Caco-2 (cell line): ENCODE results near the gene GJD3. TPM values are rescaled to one million over a fixed set of nuclear protein-coding genes. Genes with fewer than 3 reads are reported as not detected.

Experiments
- BruUV-seq: library from RNA; stranded (reverse); fragments of 400-500 nt; replicated peaks from 2 replicates; lab custom pipeline; 2021; lab: Mats Ljungman, UMichigan
- CTCF ChIA-PET: fragments of 300-600 bp; sonication (Branson Sonifier 250); formaldehyde crosslinking; loops from one replicate; lab custom pipeline; 2022; ENCODE audit warnings: antibody characterized with exemption; lab: Charles Lee
- POLR2A ChIA-PET: fragments of 300-600 bp; sonication (Branson Sonifier 250); formaldehyde crosslinking; loops from one replicate; lab custom pipeline; 2022; ENCODE audit warnings: antibody characterized with exemption; lab: Charles Lee
- DNase-seq, 2 experiments: peaks; one replicate each; pipeline versions ENCODE4 v3.0.0 to v3.0.0-alpha.2; 2020 to 2022
- H3K27me3 ChIP-seq: replicated peaks from 2 replicates; pipeline ENCODE4 v1.6.0; 2011; ENCODE audit warnings: low read length; ENCODE audit not compliant: control insufficient read depth, insufficient read depth
- H3K36me3 ChIP-seq: 2 replicates; pipeline ENCODE4 v1.5.1; 2011; ENCODE audit warnings: low read length; ENCODE audit not compliant: control insufficient read depth, insufficient read depth
- H3K4me1 ChIP-seq: fragments of 250-450 bp; sonication (Bioruptor Pico); 2 replicates; pipeline ENCODE4 v1.5.1; 2020; ENCODE audit warnings: mild to moderate bottlenecking
- H3K4me3 ChIP-seq: 2 replicates; pipeline ENCODE4 v1.5.1; 2011; ENCODE audit warnings: low read depth, mild to moderate bottlenecking, control low read depth, low read length
- H3K9me3 ChIP-seq: fragments of 250-450 bp; sonication (Bioruptor Pico); 2 replicates; pipeline ENCODE4 v1.5.1; 2020; ENCODE audit warnings: mild to moderate bottlenecking, moderate library complexity
- H3K27ac Mint-ChIP-seq: one replicate; pipeline ENCODE4 v1.8.0; 2022; ENCODE audit warnings: mixed read lengths; ENCODE audit not compliant: unreplicated experiment
- H3K27me3 Mint-ChIP-seq: one replicate; pipeline ENCODE4 v1.8.0; 2022; ENCODE audit warnings: mixed read lengths; ENCODE audit not compliant: insufficient read depth, unreplicated experiment
- H3K36me3 Mint-ChIP-seq: one replicate; pipeline ENCODE4 v1.8.0; 2022; ENCODE audit warnings: mild to moderate bottlenecking, mixed read lengths; ENCODE audit not compliant: insufficient read depth, unreplicated experiment
- H3K4me1 Mint-ChIP-seq: one replicate; pipeline ENCODE4 v1.8.0; 2022; ENCODE audit warnings: low read depth, mixed read lengths; ENCODE audit not compliant: unreplicated experiment
- H3K4me3 Mint-ChIP-seq: one replicate; pipeline ENCODE4 v1.8.0; 2022; ENCODE audit warnings: mild to moderate bottlenecking, moderate library complexity, mixed read lengths; ENCODE audit not compliant: unreplicated experiment
- H3K9me3 Mint-ChIP-seq: one replicate; pipeline ENCODE4 v1.8.0; 2022; ENCODE audit warnings: mixed read lengths; ENCODE audit not compliant: unreplicated experiment
- intact Hi-C: fragments of 100-400 bp; cut with micrococcal nuclease; formaldehyde crosslinking; loops from one replicate; pipeline ENCODE4 v1.10.0; 2022; ENCODE audit not compliant: unreplicated experiment
- total RNA-seq: library from RNA; stranded (reverse); gene quantifications from 2 replicates; pipeline ENCODE4 v1.2.3, GENCODE V29; 2022
- TF ChIP-seq, protein P1 (sequence below), 2 experiments: fragments of 200-600 bp in 1 of 2; IDR thresholded peaks; 1 replicate in 1 of 2; 2 replicates in 1 of 2; pipeline versions ENCODE4 v1.5.1 to v1.8.0; 2011 to 2022; ENCODE audit warnings: antibody characterized with exemption in 1 of 2, control low read depth in 1 of 2, inconsistent platforms in 1 of 2, low read depth in 1 of 2, low read length in 1 of 2, mild to moderate bottlenecking in 1 of 2, moderate library complexity in 1 of 2; ENCODE audit not compliant: insufficient read depth in 1 of 2, severe bottlenecking in 1 of 2, unreplicated experiment in 1 of 2

GJD3 gene
- total RNA-seq, 1 experiment from 2014 or later: not detected

GRCh38 chr17:40363111-40363827 is 1.3 kb downstream of the GJD3 start:
- peak in 1 of 2 experiments; percentile 57 for DNase-seq
- POLR2A ChIA-PET: interaction anchor here (0.9 kb wide), 1 partner anchor 54 kb away, joined by 3 read pairs; the partner anchor contains the start of gene TOP2A

GRCh38 chr17:40362696-40363110 is 1.8 kb downstream of the GJD3 start:
- CTCF ChIA-PET: interaction anchor here (0.6 to 2.9 kb wide), 15 partner anchors 17 to 253 kb away, joined by 3 to 28 read pairs (median 6); partner anchors contain the start of genes IGFBP4 and TOP2A
- Mint-ChIP-seq H3K27me3 (no peaks in the 10 kb centered on the region), H3K9me3 (no peaks in the 10 kb centered on the region), H3K4me3 (peak overlapping the region; percentile 69), H3K4me1 (peaks cover 6% of the 10 kb centered on the region), H3K36me3 (no peaks in the 10 kb centered on the region), H3K27ac (peak overlapping the region; percentile 11)
- Histone ChIP-seq H3K4me3 (peak overlapping the region; percentile 94), H3K27me3 (no peaks in the 10 kb centered on the region), H3K36me3 (no peaks in the 10 kb centered on the region), H3K4me1 (peaks cover 5% of the 10 kb centered on the region; the same call in 1 of the 2 replicates), H3K9me3 (no peaks in the 10 kb centered on the region)
- TF ChIP-seq, protein P1, sequence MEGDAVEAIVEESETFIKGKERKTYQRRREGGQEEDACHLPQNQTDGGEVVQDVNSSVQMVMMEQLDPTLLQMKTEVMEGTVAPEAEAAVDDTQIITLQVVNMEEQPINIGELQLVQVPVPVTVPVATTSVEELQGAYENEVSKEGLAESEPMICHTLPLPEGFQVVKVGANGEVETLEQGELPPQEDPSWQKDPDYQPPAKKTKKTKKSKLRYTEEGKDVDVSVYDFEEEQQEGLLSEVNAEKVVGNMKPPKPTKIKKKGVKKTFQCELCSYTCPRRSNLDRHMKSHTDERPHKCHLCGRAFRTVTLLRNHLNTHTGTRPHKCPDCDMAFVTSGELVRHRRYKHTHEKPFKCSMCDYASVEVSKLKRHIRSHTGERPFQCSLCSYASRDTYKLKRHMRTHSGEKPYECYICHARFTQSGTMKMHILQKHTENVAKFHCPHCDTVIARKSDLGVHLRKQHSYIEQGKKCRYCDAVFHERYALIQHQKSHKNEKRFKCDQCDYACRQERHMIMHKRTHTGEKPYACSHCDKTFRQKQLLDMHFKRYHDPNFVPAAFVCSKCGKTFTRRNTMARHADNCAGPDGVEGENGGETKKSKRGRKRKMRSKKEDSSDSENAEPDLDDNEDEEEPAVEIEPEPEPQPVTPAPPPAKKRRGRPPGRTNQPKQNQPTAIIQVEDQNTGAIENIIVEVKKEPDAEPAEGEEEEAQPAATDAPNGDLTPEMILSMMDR (IDR thresholded peaks at IDR 0.05; ENCODE audit: insufficient read depth in 1 of 2, low read depth in 1 of 2, low read length in 1 of 2, severe bottlenecking in 1 of 2, unreplicated experiment in 1 of 2): peak; percentile 62 to 93
- peak; percentile 89 to 94 for DNase-seq
- intact Hi-C loops: loop anchor here (1.0 to 2.0 kb wide), 2 partner anchors 56 to 171 kb away; no protein-coding TSS in a partner anchor
- no TSS peak for BruUV-seq
- POLR2A ChIA-PET: interaction anchor here (0.6 to 0.9 kb wide), 2 partner anchors 22 to 55 kb away, joined by 3 to 4 read pairs; partner anchors contain the start of gene TOP2A

More at GRCh38 chr17:40363111-40363827, 1.3 kb downstream of the GJD3 start:
- H3K27me3 ChIP-seq: no peaks in the 10 kb centered on the region
- BruUV-seq: no TSS peak
- no peaks in the 10 kb centered on the region for H3K9me3 ChIP-seq
- no peaks in the 10 kb centered on the region for H3K27me3 Mint-ChIP-seq
- H3K4me3 ChIP-seq: peak overlapping the region; percentile 94
- H3K4me1 Mint-ChIP-seq: peaks cover 6% of the 10 kb centered on the region
- TF ChIP-seq, protein P1 (IDR thresholded peaks at IDR 0.05; ENCODE audit: insufficient read depth in 1 of 2, low read depth in 1 of 2, low read length in 1 of 2, severe bottlenecking in 1 of 2, unreplicated experiment in 1 of 2): no peak
- peak overlapping the region; percentile 69 for H3K4me3 Mint-ChIP-seq
- intact Hi-C loops: loop anchor here (2.0 kb wide), 1 partner anchor 56 kb away; no protein-coding TSS in a partner anchor
- CTCF ChIA-PET: interaction anchor here (0.6 to 2.9 kb wide), 13 partner anchors 18 to 252 kb away, joined by 3 to 28 read pairs (median 7); partner anchors contain the start of genes IGFBP4 and TOP2A
- no peaks in the 10 kb centered on the region for H3K36me3 ChIP-seq
- no peaks in the 10 kb centered on the region for H3K36me3 Mint-ChIP-seq
- peaks cover 5% of the 10 kb centered on the region; the same call in 1 of the 2 replicates for H3K4me1 ChIP-seq
- H3K9me3 Mint-ChIP-seq: no peaks in the 10 kb centered on the region
- no peak overlapping the region for H3K27ac Mint-ChIP-seq
